Lung (tissue), 12 donors: Measurements from ENCODE around the gene USP6NL. TPM values are rescaled to one million over a fixed set of nuclear protein-coding genes. Genes with fewer than 3 reads are reported as not detected.

Experiments
- ATAC-seq: fragments of 200-7000 bp; cut with Tn5 transposase; one replicate; pipeline ENCODE4 v1.9.1; 2020; ENCODE audit warnings: moderate number of reproducible peaks; ENCODE audit not compliant: insufficient read depth, low FRiP score
- DNase-seq, 3 donors: peaks; one replicate each; pipeline ENCODE4 v3.0.0-alpha.2; 2013 to 2017
- H3K27ac ChIP-seq, 2 donors: one replicate each; pipeline ENCODE4 v1.5.1; 2013; ENCODE audit warnings: mild to moderate bottlenecking in 2 of 2, moderate library complexity in 2 of 2, control low read depth in 1 of 2, inconsistent platforms in 1 of 2, low read depth in 1 of 2, low read length in 1 of 2
- H3K27me3 ChIP-seq, 3 donors: one replicate each; pipeline ENCODE4 v1.5.1; 2013; ENCODE audit warnings: low read length in 2 of 3; ENCODE audit not compliant: control insufficient read depth in 3 of 3, insufficient read depth in 3 of 3
- H3K36me3 ChIP-seq, 4 donors: one replicate each; pipeline ENCODE4 v1.5.1; 2013; ENCODE audit warnings: low read length in 4 of 4, mild to moderate bottlenecking in 1 of 4, moderate library complexity in 1 of 4; ENCODE audit not compliant: control insufficient read depth in 4 of 4, insufficient read depth in 4 of 4
- H3K4me1 ChIP-seq, 5 donors: one replicate each; pipeline ENCODE4 v1.5.1; 2013; ENCODE audit warnings: low read length in 5 of 5, mild to moderate bottlenecking in 2 of 5, moderate library complexity in 1 of 5; ENCODE audit not compliant: control insufficient read depth in 5 of 5, insufficient read depth in 5 of 5
- H3K4me3 ChIP-seq: one replicate; pipeline ENCODE4 v1.5.1; 2013; ENCODE audit warnings: mild to moderate bottlenecking, control low read depth, moderate library complexity
- H3K9ac ChIP-seq, 2 donors: one replicate each; pipeline ENCODE4 v1.5.1; 2013; ENCODE audit warnings: low read length in 2 of 2, control low read depth in 1 of 2; ENCODE audit not compliant: insufficient read depth in 1 of 2
- H3K9me3 ChIP-seq, 4 donors: one replicate each; pipeline ENCODE4 v1.5.1; 2013; ENCODE audit warnings: low read length in 3 of 4, mild to moderate bottlenecking in 1 of 4, moderate library complexity in 1 of 4; ENCODE audit not compliant: control insufficient read depth in 4 of 4, insufficient read depth in 3 of 4
- WGBS, 2 donors: extraction: QIAGEN DNeasy Blood & Tissue Kit; methylation state at CpG; one replicate each; pipeline ENCODE4 v1.1.7; 2013; 5-methylcytosine and 5-hydroxymethylcytosine counted together
- polyA plus RNA-seq, 2 donors: library from polyadenylated mRNA; stranded (reverse); fragments of 200-250 nt; gene quantifications; one replicate each; pipeline ENCODE4 v1.2.1, GENCODE V29; 2013
- total RNA-seq, 2 donors: library from RNA; depleted of rRNA in 1 of 2; stranded (reverse); fragments of >200 nt in 1 of 2; gene quantifications; one replicate each; pipeline ENCODE4 v1.2.1, GENCODE V29; 2014 to 2021
- TF ChIP-seq, protein P1 (sequence below): IDR thresholded peaks from 2 replicates; pipeline ENCODE4 v1.5.1; 2012; ENCODE audit warnings: mild to moderate bottlenecking; ENCODE audit errors: control extremely low read depth, extremely low read depth
- donor health status: control.
- donor health status: control.
- donor health status: Bipolar disorder and iron deficiency.
- donor health status: healthy.
- donor health status: DM: yes; HTN: yes; CAD: no.

USP6NL gene
- total and polyA plus RNA-seq, 4 donors, result 5.4 to 41.7 (median 13.4) TPM

DNA sequence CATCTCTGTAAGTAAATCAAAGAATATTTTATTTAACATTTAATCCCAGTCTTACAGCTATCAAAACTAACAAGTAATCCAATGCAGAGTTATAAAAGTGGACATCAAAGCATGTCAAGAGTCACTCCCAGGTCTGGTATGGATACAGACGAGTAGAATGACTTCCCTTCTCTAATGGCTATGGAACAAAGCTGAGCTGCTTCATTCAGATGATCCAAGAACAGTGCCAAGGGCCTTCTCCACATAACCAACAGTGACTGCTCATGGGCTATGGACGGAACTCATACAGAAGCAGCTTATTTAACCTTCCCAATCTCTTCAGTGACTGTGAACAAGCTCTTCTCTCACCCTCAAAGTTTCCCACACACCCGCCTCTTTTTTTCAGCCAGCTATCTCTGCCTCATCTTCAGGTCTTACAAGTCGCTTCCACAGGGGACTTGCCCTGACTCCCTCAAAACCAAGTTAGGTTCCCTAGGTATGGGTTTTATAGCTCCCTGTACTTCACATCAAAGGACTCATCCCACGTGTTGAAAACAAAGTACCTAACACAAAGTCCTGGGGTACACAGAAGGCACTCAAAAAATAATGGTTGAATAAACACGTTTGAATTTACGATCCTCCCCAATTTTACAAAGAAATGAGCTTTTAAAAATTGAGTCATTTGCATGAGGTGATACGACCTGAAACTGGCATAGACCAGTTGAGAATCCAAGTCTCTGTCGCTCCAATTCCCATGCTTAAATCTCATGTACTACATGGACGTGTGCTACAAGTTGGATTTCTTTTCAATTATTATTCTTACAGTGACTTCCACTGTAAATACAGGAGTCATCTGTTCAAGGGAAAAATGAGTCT, 3.1 kb downstream of the USP6NL start:
- DNase-seq (no peak), ATAC-seq (no peak)
- TF ChIP-seq, protein P1, sequence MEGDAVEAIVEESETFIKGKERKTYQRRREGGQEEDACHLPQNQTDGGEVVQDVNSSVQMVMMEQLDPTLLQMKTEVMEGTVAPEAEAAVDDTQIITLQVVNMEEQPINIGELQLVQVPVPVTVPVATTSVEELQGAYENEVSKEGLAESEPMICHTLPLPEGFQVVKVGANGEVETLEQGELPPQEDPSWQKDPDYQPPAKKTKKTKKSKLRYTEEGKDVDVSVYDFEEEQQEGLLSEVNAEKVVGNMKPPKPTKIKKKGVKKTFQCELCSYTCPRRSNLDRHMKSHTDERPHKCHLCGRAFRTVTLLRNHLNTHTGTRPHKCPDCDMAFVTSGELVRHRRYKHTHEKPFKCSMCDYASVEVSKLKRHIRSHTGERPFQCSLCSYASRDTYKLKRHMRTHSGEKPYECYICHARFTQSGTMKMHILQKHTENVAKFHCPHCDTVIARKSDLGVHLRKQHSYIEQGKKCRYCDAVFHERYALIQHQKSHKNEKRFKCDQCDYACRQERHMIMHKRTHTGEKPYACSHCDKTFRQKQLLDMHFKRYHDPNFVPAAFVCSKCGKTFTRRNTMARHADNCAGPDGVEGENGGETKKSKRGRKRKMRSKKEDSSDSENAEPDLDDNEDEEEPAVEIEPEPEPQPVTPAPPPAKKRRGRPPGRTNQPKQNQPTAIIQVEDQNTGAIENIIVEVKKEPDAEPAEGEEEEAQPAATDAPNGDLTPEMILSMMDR, result no peak
- H3K4me1 ChIP-seq, result peaks cover 4 to 25% (median 9%) of the 10 kb centered on the region in 5 donors
- H3K9me3 ChIP-seq, result no peaks in the 10 kb centered on the region
- H3K36me3 ChIP-seq, result no peaks in the 10 kb centered on the region
- H3K4me3 ChIP-seq, result no peak overlapping the region
- no peak overlapping the region for H3K27ac ChIP-seq
- WGBS, 2 donors, result 85% methylated on average over 10 of the region's 10 CpGs
- no peak overlapping the region for H3K9ac ChIP-seq
- no peaks in the 10 kb centered on the region for H3K27me3 ChIP-seq

GRCh38 chr10:11605807-11606408, 5.5 kb downstream of the USP6NL start:
- ATAC-seq, result no peak

DNA sequence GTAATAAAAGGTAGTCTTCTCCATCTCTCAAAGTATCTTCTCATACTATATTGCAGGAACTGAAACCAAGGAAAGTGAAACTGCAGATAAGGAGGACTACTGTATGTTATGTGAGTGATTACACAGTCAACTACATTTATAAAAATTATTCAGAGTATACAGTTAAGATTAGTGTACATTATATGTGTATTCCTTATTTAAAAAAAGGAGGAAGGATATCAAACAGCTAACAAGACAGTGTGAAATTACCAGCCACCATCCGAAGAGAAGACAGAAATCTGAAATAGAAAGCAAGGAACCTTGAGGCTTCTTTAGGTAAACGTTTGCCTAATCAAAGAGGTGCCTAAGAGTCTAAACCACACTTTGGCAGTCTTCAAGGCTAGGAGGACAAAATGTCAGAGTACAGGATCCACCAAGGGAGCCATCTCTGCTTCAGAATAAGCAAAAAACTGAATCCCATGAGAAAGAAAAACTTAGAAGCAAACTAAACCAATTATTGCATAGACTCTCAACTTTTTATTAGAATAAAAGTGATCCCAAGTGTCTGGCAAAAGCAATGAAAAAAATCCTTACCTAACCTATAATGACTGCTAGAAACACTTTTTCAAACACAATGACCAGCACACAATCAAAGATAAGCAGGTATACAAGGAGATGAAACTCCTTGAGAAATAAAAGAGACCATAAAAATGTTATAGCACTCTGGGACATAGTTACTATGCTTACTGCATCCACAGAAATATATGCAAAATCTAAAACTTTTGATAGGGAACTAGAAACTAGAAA, 6.4 kb downstream of the USP6NL start:
- no peak for ATAC-seq
- H3K9ac ChIP-seq, result no peak overlapping the region

More at GRCh38 chr10:11605807-11606408, 5.5 kb downstream of the USP6NL start:
- no peak overlapping the region for H3K4me3 ChIP-seq
- TF ChIP-seq, protein P1, result no peak
- H3K36me3 ChIP-seq, result no peaks in the 10 kb centered on the region
- DNase-seq, result no peak
- H3K4me1 ChIP-seq, result peaks cover 0 to 27% (median 6%) of the 10 kb centered on the region in 5 donors
- H3K27ac ChIP-seq, result no peak overlapping the region
- H3K27me3 ChIP-seq, result no peaks in the 10 kb centered on the region
- H3K9ac ChIP-seq, result no peak overlapping the region
- 64 to 66% methylated on average over 2 of the region's 2 CpGs for WGBS, 2 donors
- H3K9me3 ChIP-seq, result no peaks in the 10 kb centered on the region

More for the DNA sequence above, 6.4 kb downstream of the USP6NL start:
- Histone ChIP-seq H3K27ac (no peak overlapping the region), H3K36me3 (no peaks in the 10 kb centered on the region), H3K4me3 (no peak overlapping the region), H3K27me3 (no peaks in the 10 kb centered on the region), H3K9me3 (no peaks in the 10 kb centered on the region), H3K4me1 (peaks cover 0 to 21% (median 6%) of the 10 kb centered on the region in 5 donors)
- WGBS, 2 donors, result 22 to 28% methylated on average over 2 of the region's 2 CpGs
- TF ChIP-seq, protein P1, result no peak
- DNase-seq, result no peak
